ENCODE data around the gene TADA2B. TPM values are rescaled to one million over a fixed set of nuclear protein-coding genes. Genes with fewer than 3 reads are reported as not detected.
"Not testable (repeated sequence)": the region's sequence is repeated elsewhere in the genome, so short reads cannot be mapped to it uniquely, and the experiment has no call there.

Gene TADA2B
- total and polyA plus RNA-seq, 9 of the 15 experiments (the other 6 are each of a cell fraction or from before 2014, with no cell fraction given), result 0.55 to 12.2 (median 7.5) TPM

DNA sequence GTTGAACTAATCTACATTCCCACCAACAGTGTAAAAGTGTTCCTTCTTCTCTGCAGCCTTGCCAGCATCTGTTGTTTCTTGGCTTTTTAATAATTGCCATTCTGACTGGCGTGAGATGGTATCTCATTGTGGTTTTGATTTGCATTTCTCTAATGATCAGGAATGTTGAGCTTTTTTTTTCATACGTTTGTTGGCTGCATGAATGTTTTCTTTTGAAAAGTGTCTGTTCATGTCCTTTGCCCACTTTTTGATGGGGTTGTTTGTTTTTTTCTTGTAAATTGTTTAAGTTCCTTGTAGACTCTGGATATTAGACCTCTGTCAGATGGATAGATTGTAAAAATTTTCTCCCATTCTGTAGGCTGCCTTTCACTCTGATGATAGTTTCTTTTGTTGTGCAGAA lies 36.7 kb downstream of the TADA2B start:
- H3K9me3 ChIP-seq (replicated peaks; ENCODE audit: control insufficient read depth, insufficient read depth, low read depth, low read length); BruUV-seq (replicated peaks); H3K79me2 ChIP-seq (ENCODE audit: control insufficient read depth, insufficient read depth, low read length); H3K9ac ChIP-seq (ENCODE audit: insufficient read depth in 1 of 2, low read depth in 2 of 2, low read length in 2 of 2); H3K9me1 ChIP-seq (ENCODE audit: control insufficient read depth, insufficient read depth, low read length); POLR2A ChIA-PET; H4K20me1 ChIP-seq (replicated peaks; ENCODE audit: control insufficient read depth, insufficient read depth, low read length); CTCF ChIA-PET (ENCODE audit: low intra/inter-chr PET ratio); ATAC-seq; H2AFZ ChIP-seq (ENCODE audit: low read depth, low read length); H3K4me3 ChIP-seq; H3K4me2 ChIP-seq (ENCODE audit: insufficient read depth, low read length); FAIRE-seq; H3K27ac ChIP-seq (ENCODE audit: extremely low read depth, low read depth, low read length); H3K36me3 ChIP-seq (ENCODE audit: control insufficient read depth, insufficient read depth, low read length); H3K27me3 ChIP-seq (ENCODE audit: control insufficient read depth in 2 of 2, insufficient read depth in 2 of 2, low read length in 2 of 2); DNase-seq (ENCODE audit: extremely low read depth in 1 of 4, low spot score in 3 of 4); in situ Hi-C loops (cut with MboI): not testable (repeated sequence)
- intact Hi-C loops (cut with micrococcal nuclease), result loop anchor here (5.0 kb wide), 2 partner anchors 93 to 188 kb away; no protein-coding TSS in a partner anchor
- TF ChIP-seq, protein P1, sequence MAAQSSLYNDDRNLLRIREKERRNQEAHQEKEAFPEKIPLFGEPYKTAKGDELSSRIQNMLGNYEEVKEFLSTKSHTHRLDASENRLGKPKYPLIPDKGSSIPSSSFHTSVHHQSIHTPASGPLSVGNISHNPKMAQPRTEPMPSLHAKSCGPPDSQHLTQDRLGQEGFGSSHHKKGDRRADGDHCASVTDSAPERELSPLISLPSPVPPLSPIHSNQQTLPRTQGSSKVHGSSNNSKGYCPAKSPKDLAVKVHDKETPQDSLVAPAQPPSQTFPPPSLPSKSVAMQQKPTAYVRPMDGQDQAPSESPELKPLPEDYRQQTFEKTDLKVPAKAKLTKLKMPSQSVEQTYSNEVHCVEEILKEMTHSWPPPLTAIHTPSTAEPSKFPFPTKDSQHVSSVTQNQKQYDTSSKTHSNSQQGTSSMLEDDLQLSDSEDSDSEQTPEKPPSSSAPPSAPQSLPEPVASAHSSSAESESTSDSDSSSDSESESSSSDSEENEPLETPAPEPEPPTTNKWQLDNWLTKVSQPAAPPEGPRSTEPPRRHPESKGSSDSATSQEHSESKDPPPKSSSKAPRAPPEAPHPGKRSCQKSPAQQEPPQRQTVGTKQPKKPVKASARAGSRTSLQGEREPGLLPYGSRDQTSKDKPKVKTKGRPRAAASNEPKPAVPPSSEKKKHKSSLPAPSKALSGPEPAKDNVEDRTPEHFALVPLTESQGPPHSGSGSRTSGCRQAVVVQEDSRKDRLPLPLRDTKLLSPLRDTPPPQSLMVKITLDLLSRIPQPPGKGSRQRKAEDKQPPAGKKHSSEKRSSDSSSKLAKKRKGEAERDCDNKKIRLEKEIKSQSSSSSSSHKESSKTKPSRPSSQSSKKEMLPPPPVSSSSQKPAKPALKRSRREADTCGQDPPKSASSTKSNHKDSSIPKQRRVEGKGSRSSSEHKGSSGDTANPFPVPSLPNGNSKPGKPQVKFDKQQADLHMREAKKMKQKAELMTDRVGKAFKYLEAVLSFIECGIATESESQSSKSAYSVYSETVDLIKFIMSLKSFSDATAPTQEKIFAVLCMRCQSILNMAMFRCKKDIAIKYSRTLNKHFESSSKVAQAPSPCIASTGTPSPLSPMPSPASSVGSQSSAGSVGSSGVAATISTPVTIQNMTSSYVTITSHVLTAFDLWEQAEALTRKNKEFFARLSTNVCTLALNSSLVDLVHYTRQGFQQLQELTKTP (IDR thresholded peaks at IDR 0.05; ENCODE audit: low read depth in 1 of 2, partially characterized antibody in 2 of 2), result peak in 1 of 2 experiments; percentile 96
- H3K4me1 ChIP-seq (replicated peaks in 1 of 2; ENCODE audit: control insufficient read depth in 2 of 2, insufficient read depth in 2 of 2, low read length in 2 of 2), result peaks cover 11 to 31% of the 10 kb centered on the region in 2 experiments; a peak in 4 of 5 replicates
- 65% methylated on average over 2 of the region's 2 CpGs for WGBS (ENCODE audit: insufficient coverage, low coverage, missing lambda C conversion rate)

All from K562 (cell line).